Raji (cell line): Measurements from ENCODE around the gene ATG4C.

Experiments used
- POLR2A ChIP-seq: IDR thresholded peaks from 2 replicates; pipeline ENCODE4 v1.6.1; 2011; ENCODE audit warnings: low read depth, low read length, control low read depth; ENCODE audit not compliant: insufficient read depth

The ATG4C gene

GRCh38 chr1:62783736-62784508 lies at the start of gene ATG4C:
ATG4C (plus strand) TSS chr1:62784132; CDS start chr1:62803787, 19,655 bp downstream.
- peak; percentile 93 for TF ChIP-seq POLR2A

- no peak for TF ChIP-seq POLR2A
Measured at GRCh38 chr1:62735491-62736171, 48.3 kb upstream of the ATG4C start.

GRCh38 chr1:62744611-62745577 lies 39.0 kb upstream of the ATG4C start:
- TF ChIP-seq POLR2A = no peak

GRCh38 chr1:62746086-62746808 lies 37.7 kb upstream of the ATG4C start:
- TF ChIP-seq POLR2A = no peak

- no peak for TF ChIP-seq POLR2A
Measured at GRCh38 chr1:62746809-62747138, 37.2 kb upstream of the ATG4C start.

GRCh38 chr1:62753031-62753965 lies 30.6 kb upstream of the ATG4C start:
- no peak for TF ChIP-seq POLR2A

- TF ChIP-seq POLR2A = no peak
Measured at GRCh38 chr1:62765981-62766380, 18.0 kb upstream of the ATG4C start.

- no peak for TF ChIP-seq POLR2A
Measured at GRCh38 chr1:62772607-62773295, 11.2 kb upstream of the ATG4C start.

GRCh38 chr1:62774006-62774405 lies 9.9 kb upstream of the ATG4C start:
- no peak for TF ChIP-seq POLR2A

- TF ChIP-seq POLR2A = no peak
Measured at GRCh38 chr1:62774971-62775595, 8.8 kb upstream of the ATG4C start.

- no peak for TF ChIP-seq POLR2A
Measured at GRCh38 chr1:62778208-62778607, 5.7 kb upstream of the ATG4C start.

- no peak for TF ChIP-seq POLR2A
Measured at GRCh38 chr1:62781841-62782543, 1.9 kb upstream of the ATG4C start.
